A549 (cell line): ENCODE measurements around the gene TYW1B.
"Not testable (repeated sequence)": the region's sequence is repeated elsewhere in the genome, so short reads cannot be mapped to it uniquely, and the experiment has no call there.

Experiments used
- EP300 ChIP-seq, 2 experiments: fragments of >200 bp; sonication (Bioruptor Twin); formaldehyde crosslinking; IDR thresholded peaks; 2 replicates in 1 of 2; 3 replicates in 1 of 2; pipeline ENCODE4 v1.6.1; 2016 to 2017
- ESRRA ChIP-seq: fragments of 150-350 bp; IDR thresholded peaks from 2 replicates; pipeline ENCODE4 v1.6.1; 2014; ENCODE audit warnings: mild to moderate bottlenecking, low read length, borderline replicate concordance
- MAFK ChIP-seq: fragments of 450-650 bp; IDR thresholded peaks from 2 replicates; pipeline ENCODE4 v1.6.1; 2014; ENCODE audit not compliant: partially characterized antibody
- POLR2A ChIP-seq: IDR thresholded peaks from 2 replicates; pipeline ENCODE4 v1.6.1; 2012; ENCODE audit warnings: mild to moderate bottlenecking, low read length
- ZNF302 ChIP-seq: fragments of 250-450 bp; sonication (Bioruptor Pico); IDR thresholded peaks from 2 replicates; pipeline ENCODE4 v1.9.0; 2021; ENCODE audit warnings: inconsistent platforms, mild to moderate bottlenecking, moderate library complexity
- TF ChIP-seq, protein P1 (sequence below): IDR thresholded peaks from 2 replicates; pipeline ENCODE4 v1.6.1; 2012
- TF ChIP-seq, protein P2 (sequence below): fragments of >200 bp; sonication (Bioruptor Twin); formaldehyde crosslinking; IDR thresholded peaks from 3 replicates; pipeline ENCODE4 v1.5.1; 2016
- TF ChIP-seq, protein P3 (sequence below): fragments of 250-450 bp; sonication (Bioruptor Pico); IDR thresholded peaks from 2 replicates; pipeline ENCODE4 v1.5.0; 2020; ENCODE audit warnings: low read depth, mild to moderate bottlenecking, moderate library complexity
- TF ChIP-seq, protein P4 (sequence below): IDR thresholded peaks from 2 replicates; pipeline ENCODE4 v1.6.1; 2012

DNA sequence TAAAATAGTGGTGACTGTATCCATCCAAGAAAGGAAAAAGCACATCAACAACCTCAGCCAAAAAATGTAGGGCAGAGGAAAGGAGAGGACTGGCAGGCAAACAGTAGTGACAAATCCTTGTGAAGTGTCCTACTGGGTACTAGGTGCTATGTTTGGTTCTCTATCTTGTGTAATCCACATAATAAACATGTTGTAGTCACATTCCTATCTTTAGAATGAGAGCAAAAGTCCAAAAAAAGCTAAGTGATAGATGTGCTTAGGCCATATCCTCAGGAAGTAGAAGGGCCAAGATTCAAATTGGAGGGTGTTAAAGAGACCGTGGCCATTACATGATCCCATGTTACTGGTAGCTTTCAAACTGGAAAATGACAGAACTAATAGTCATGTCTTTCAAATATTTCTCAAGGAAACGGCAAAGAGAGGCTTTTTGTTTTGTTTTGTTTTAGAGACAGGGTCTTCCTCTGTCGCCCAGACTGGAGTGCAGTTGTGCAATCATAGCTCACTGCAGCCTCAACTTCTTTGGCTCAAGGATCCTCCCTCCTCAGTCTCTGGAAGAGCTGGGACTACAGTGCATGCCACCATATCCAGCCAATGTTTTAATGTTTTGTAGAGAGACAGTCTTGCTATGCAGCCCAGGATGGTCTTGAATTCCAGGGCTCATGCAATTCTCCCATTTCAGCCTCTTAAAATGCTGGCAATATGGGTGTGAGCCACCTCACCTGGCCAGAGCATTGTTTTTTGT is 244.2 kb downstream of the TYW1B start:
- TF ChIP-seq, protein P1, sequence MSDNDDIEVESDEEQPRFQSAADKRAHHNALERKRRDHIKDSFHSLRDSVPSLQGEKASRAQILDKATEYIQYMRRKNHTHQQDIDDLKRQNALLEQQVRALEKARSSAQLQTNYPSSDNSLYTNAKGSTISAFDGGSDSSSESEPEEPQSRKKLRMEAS: not testable (repeated sequence)
- TF ChIP-seq, protein P2, sequence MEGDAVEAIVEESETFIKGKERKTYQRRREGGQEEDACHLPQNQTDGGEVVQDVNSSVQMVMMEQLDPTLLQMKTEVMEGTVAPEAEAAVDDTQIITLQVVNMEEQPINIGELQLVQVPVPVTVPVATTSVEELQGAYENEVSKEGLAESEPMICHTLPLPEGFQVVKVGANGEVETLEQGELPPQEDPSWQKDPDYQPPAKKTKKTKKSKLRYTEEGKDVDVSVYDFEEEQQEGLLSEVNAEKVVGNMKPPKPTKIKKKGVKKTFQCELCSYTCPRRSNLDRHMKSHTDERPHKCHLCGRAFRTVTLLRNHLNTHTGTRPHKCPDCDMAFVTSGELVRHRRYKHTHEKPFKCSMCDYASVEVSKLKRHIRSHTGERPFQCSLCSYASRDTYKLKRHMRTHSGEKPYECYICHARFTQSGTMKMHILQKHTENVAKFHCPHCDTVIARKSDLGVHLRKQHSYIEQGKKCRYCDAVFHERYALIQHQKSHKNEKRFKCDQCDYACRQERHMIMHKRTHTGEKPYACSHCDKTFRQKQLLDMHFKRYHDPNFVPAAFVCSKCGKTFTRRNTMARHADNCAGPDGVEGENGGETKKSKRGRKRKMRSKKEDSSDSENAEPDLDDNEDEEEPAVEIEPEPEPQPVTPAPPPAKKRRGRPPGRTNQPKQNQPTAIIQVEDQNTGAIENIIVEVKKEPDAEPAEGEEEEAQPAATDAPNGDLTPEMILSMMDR: not testable (repeated sequence)
- TF ChIP-seq, protein P3, sequence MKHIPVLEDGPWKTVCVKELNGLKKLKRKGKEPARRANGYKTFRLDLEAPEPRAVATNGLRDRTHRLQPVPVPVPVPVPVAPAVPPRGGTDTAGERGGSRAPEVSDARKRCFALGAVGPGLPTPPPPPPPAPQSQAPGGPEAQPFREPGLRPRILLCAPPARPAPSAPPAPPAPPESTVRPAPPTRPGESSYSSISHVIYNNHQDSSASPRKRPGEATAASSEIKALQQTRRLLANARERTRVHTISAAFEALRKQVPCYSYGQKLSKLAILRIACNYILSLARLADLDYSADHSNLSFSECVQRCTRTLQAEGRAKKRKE: not testable (repeated sequence)
- TF ChIP-seq EP300 (IDR thresholded peaks at IDR 0.05); POLR2A; MAFK; ZNF302; ESRRA: not testable (repeated sequence)
- TF ChIP-seq, protein P4, sequence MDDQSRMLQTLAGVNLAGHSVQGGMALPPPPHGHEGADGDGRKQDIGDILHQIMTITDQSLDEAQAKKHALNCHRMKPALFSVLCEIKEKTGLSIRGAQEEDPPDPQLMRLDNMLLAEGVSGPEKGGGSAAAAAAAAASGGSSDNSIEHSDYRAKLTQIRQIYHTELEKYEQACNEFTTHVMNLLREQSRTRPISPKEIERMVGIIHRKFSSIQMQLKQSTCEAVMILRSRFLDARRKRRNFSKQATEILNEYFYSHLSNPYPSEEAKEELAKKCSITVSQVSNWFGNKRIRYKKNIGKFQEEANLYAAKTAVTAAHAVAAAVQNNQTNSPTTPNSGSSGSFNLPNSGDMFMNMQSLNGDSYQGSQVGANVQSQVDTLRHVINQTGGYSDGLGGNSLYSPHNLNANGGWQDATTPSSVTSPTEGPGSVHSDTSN: not testable (repeated sequence)
